DOHH2 (cell line): Measurements from ENCODE around the gene PPP6C.
"Not testable (repeated sequence)": the region's sequence is repeated elsewhere in the genome, so short reads cannot be mapped to it uniquely, and the experiment has no call there.

Source experiments
- H3F3A ChIP-seq: fragments of 200-600 bp; sonication (generic), shearing (Covaris generic); 2 replicates; pipeline ENCODE4 v1.6.0; 2016; ENCODE audit warnings: antibody characterized with exemption, mild to moderate bottlenecking; ENCODE audit not compliant: control insufficient read depth, insufficient read depth
- H3K27ac ChIP-seq: fragments of 200-600 bp; sonication (generic); 2 replicates; pipeline ENCODE4 v1.5.1; 2014; ENCODE audit warnings: low read depth, mild to moderate bottlenecking, low read length, moderate library complexity
- H3K27me3 ChIP-seq: fragments of 200-600 bp; sonication (generic); 2 replicates; pipeline ENCODE4 v1.6.1; 2014; ENCODE audit warnings: mild to moderate bottlenecking, low read length, mixed read lengths; ENCODE audit not compliant: control insufficient read depth
- H3K36me3 ChIP-seq: fragments of 200-600 bp; sonication (generic); 2 replicates; pipeline ENCODE4 v1.6.1; 2014; ENCODE audit warnings: mild to moderate bottlenecking, low read length, moderate library complexity, mixed read lengths; ENCODE audit not compliant: control insufficient read depth
- H3K4me1 ChIP-seq: fragments of 200-600 bp; sonication (generic); 2 replicates; pipeline ENCODE4 v1.6.1; 2014; ENCODE audit warnings: mild to moderate bottlenecking, low read length, mixed read lengths; ENCODE audit not compliant: control insufficient read depth
- H3K4me2 ChIP-seq: fragments of 200-600 bp; sonication (generic); 2 replicates; pipeline ENCODE4 v1.6.0; 2014; ENCODE audit warnings: mild to moderate bottlenecking, low read length, moderate library complexity
- H3K4me3 ChIP-seq: fragments of 200-600 bp; sonication (generic); 2 replicates; pipeline ENCODE4 v1.5.1; 2014; ENCODE audit warnings: mild to moderate bottlenecking, low read length, mixed read lengths
- H3K79me2 ChIP-seq: fragments of 200-600 bp; sonication (generic); 2 replicates; pipeline ENCODE4 v1.6.1; 2014; ENCODE audit warnings: mild to moderate bottlenecking, low read length, mixed read lengths; ENCODE audit not compliant: control insufficient read depth
- H3K9me2 ChIP-seq: fragments of 200-600 bp; sonication (generic); replicated peaks from 2 replicates; pipeline ENCODE4 v1.6.1; 2014; ENCODE audit warnings: mild to moderate bottlenecking, low read length, mixed read lengths; ENCODE audit not compliant: control insufficient read depth
- H3K9me3 ChIP-seq: fragments of 200-600 bp; sonication (generic); 2 replicates; pipeline ENCODE4 v1.6.1; 2014; ENCODE audit warnings: antibody characterized with exemption, low read length, mixed read lengths; ENCODE audit not compliant: control insufficient read depth, insufficient read depth
- H4K20me1 ChIP-seq: fragments of 200-600 bp; sonication (generic); 2 replicates; pipeline ENCODE4 v1.6.0; 2014; ENCODE audit warnings: low read depth, mild to moderate bottlenecking, antibody characterized with exemption, low read length, moderate library complexity; ENCODE audit not compliant: control insufficient read depth, insufficient read depth
- EZH2phosphoT487 ChIP-seq: fragments of 200-600 bp; sonication (generic); IDR thresholded peaks from 2 replicates; pipeline ENCODE4 v1.6.1; 2017; ENCODE audit warnings: borderline replicate concordance, mild to moderate bottlenecking, antibody characterized with exemption, low read length, moderate library complexity, mixed read lengths
- TF ChIP-seq, protein P1 (sequence below): fragments of 200-600 bp; sonication (generic); IDR thresholded peaks from one replicate; pipeline ENCODE4 v1.5.1; 2014; ENCODE audit warnings: antibody characterized with exemption, mild to moderate bottlenecking, low read depth, low read length; ENCODE audit not compliant: poor library complexity, severe bottlenecking

The PPP6C gene

DNA sequence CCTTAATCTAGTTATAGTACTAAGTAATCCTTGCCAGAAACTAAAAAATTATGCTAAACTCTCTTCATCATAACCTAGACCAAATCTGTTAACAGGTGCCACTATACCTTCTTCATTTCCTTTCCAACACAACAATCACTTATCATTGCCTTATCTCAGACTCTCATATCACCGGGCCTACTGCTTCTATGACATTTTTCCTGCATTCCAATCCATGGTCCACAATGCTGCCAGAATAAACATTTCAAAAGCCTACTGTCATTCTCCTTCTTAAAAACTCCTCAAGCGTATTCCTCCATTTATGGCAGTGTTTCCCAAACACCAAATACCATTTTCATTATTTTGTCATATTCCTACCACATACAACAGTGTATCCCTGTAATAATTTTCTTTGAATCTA is 6.5 kb downstream of the PPP6C start:
- Histone ChIP-seq H3K4me2 (no peak overlapping the region), H3K27ac (no peak overlapping the region), H3K4me3 (no peak overlapping the region), H3K4me1 (peaks cover 13% of the 10 kb centered on the region), H4K20me1 (peaks cover 8% of the 10 kb centered on the region), H3K9me2 (no peaks in the 10 kb centered on the region), H3K27me3 (no peaks in the 10 kb centered on the region), H3K79me2 (peaks cover 100% of the 10 kb centered on the region), H3K9me3 (no peaks in the 10 kb centered on the region), H3F3A (no peaks in the 10 kb centered on the region), H3K36me3 (peaks cover 13% of the 10 kb centered on the region)
- TF ChIP-seq EZH2phosphoT487, result no peak
- TF ChIP-seq, protein P1, sequence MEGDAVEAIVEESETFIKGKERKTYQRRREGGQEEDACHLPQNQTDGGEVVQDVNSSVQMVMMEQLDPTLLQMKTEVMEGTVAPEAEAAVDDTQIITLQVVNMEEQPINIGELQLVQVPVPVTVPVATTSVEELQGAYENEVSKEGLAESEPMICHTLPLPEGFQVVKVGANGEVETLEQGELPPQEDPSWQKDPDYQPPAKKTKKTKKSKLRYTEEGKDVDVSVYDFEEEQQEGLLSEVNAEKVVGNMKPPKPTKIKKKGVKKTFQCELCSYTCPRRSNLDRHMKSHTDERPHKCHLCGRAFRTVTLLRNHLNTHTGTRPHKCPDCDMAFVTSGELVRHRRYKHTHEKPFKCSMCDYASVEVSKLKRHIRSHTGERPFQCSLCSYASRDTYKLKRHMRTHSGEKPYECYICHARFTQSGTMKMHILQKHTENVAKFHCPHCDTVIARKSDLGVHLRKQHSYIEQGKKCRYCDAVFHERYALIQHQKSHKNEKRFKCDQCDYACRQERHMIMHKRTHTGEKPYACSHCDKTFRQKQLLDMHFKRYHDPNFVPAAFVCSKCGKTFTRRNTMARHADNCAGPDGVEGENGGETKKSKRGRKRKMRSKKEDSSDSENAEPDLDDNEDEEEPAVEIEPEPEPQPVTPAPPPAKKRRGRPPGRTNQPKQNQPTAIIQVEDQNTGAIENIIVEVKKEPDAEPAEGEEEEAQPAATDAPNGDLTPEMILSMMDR, result no peak

GRCh38 chr9:125181756-125182155 is 7.8 kb downstream of the PPP6C start:
- not testable (repeated sequence) for H3K9me3 ChIP-seq, H4K20me1 ChIP-seq, H3K4me2 ChIP-seq, H3K4me3 ChIP-seq, H3K27ac ChIP-seq, H3K4me1 ChIP-seq, H3K36me3 ChIP-seq, H3K9me2 ChIP-seq, H3F3A ChIP-seq, H3K27me3 ChIP-seq
- H3K79me2 ChIP-seq, result peaks cover 100% of the 10 kb centered on the region

- Histone ChIP-seq H3K9me2 (no peaks in the 10 kb centered on the region), H4K20me1 (peaks cover 8% of the 10 kb centered on the region), H3K4me3 (no peak overlapping the region), H3K36me3 (peaks cover 8% of the 10 kb centered on the region), H3K4me2 (no peak overlapping the region), H3K4me1 (peaks cover 7% of the 10 kb centered on the region), H3K27me3 (no peaks in the 10 kb centered on the region), H3K27ac (no peak overlapping the region), H3K9me3 (no peaks in the 10 kb centered on the region), H3K79me2 (peaks cover 100% of the 10 kb centered on the region), H3F3A (no peaks in the 10 kb centered on the region)
- TF ChIP-seq, protein P1, result no peak
Measured at GRCh38 chr9:125180876-125181275, 8.7 kb downstream of the PPP6C start.

DNA sequence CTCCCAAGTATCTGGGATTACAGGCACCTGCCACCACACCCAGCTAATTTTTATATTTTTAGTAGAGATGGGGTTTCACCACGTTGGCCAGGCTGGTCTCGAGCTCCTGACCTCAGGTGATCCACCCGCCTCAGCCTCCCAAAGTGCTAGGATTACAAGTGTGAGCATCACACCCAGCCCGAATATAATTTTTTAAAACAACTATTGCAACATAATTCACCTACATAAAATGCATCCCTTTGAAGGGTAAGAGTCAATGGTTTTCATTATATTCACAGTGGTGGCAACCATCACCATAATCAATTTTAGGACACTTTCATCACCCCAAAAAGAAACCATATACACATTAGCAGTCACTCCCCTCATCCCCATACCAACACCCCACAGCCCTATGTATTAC is 9.8 kb downstream of the PPP6C start:
- peaks cover 100% of the 10 kb centered on the region for H3K79me2 ChIP-seq
- H3F3A ChIP-seq, H3K36me3 ChIP-seq, H3K9me2 ChIP-seq, H3K4me1 ChIP-seq, H3K4me3 ChIP-seq, H3K4me2 ChIP-seq, H3K27ac ChIP-seq, H3K9me3 ChIP-seq, H4K20me1 ChIP-seq, H3K27me3 ChIP-seq: not testable (repeated sequence)
